H1 (cell line): ENCODE data around the gene PHF24. TPM values are rescaled to one million over a fixed set of nuclear protein-coding genes. Genes with fewer than 3 reads are reported as not detected.

Experiments used
- CTCF ChIA-PET: fragments of 300-600 bp; sonication (Branson Sonifier 250); formaldehyde crosslinking; loops from one replicate; lab custom pipeline; 2021; ENCODE audit not compliant: partially characterized antibody; lab: Charles Lee
- POLR2A ChIA-PET: fragments of 300-600 bp; sonication (Branson Sonifier 250); formaldehyde crosslinking; loops from one replicate; lab custom pipeline; 2021; ENCODE audit warnings: inconsistent platforms; ENCODE audit not compliant: partially characterized antibody; lab: Charles Lee
- DNase-seq, 2 experiments: peaks; one replicate each; pipeline versions ENCODE4 v3.0.0 to v3.0.0-alpha.2; 2010 to 2022; ENCODE audit warnings: low spot score in 2 of 2, low read depth in 1 of 2, mixed read lengths in 1 of 2
- FAIRE-seq: peaks from 2 replicates; lab custom pipeline; 2011; peaks lifted over from hg19 to GRCh38; lab: Jason Lieb, UNC
- H2AFZ ChIP-seq: 2 replicates; pipeline ENCODE4 v1.8.1; 2012; ENCODE audit warnings: low read length, inconsistent platforms
- H2AK5ac ChIP-seq: 2 replicates; pipeline ENCODE4 v1.6.1; 2013; ENCODE audit warnings: low read depth, low read length
- H2BK120ac ChIP-seq: replicated peaks from 2 replicates; pipeline ENCODE3; 2013; ENCODE audit warnings: low read depth, low read length, inconsistent platforms
- H2BK12ac ChIP-seq: 2 replicates; pipeline ENCODE4 v1.6.1; 2013; ENCODE audit warnings: low read depth, low read length
- H2BK15ac ChIP-seq: 2 replicates; pipeline ENCODE4 v1.6.1; 2013; ENCODE audit warnings: low read length
- H2BK20ac ChIP-seq: 2 replicates; pipeline ENCODE4 v1.6.1; 2013; ENCODE audit warnings: low read length
- H2BK5ac ChIP-seq: 2 replicates; pipeline ENCODE4 v1.6.1; 2013; ENCODE audit warnings: low read depth, low read length
- H3K14ac ChIP-seq: 2 replicates; pipeline ENCODE4 v1.6.1; 2013; ENCODE audit warnings: inconsistent platforms; ENCODE audit not compliant: insufficient read length
- H3K18ac ChIP-seq: 2 replicates; pipeline ENCODE4 v1.6.1; 2013; ENCODE audit warnings: low read length; ENCODE audit errors: extremely low read depth
- H3K23ac ChIP-seq: 2 replicates; pipeline ENCODE4 v1.6.1; 2013; ENCODE audit warnings: inconsistent platforms; ENCODE audit not compliant: insufficient read length
- H3K23me2 ChIP-seq: 2 replicates; pipeline ENCODE4 v1.6.1; 2013; ENCODE audit warnings: low read depth, low read length
- H3K27ac ChIP-seq: 2 replicates; pipeline ENCODE4 v1.6.1; 2011; ENCODE audit warnings: low read depth, low read length, inconsistent platforms
- H3K27me3 ChIP-seq, 4 experiments: replicated peaks in 1 of 4; 1 replicate in 1 of 4; 2 replicates in 3 of 4; pipeline versions ENCODE4 v1.6.1 to v1.8.1; 2011 to 2013; ENCODE audit warnings: low read length in 3 of 4, mild to moderate bottlenecking in 3 of 4, inconsistent platforms in 2 of 4, mixed read lengths in 2 of 4, moderate library complexity in 1 of 4; ENCODE audit not compliant: control insufficient read depth in 3 of 4, insufficient read depth in 3 of 4; ENCODE audit errors: extremely low read depth in 1 of 4
- H3K36me3 ChIP-seq, 4 experiments: 2 replicates each; pipeline versions ENCODE4 v1.6.1 to v1.8.1; 2011 to 2013; ENCODE audit warnings: mild to moderate bottlenecking in 4 of 4, low read length in 3 of 4, moderate library complexity in 2 of 4, control low read depth in 1 of 4, inconsistent platforms in 1 of 4; ENCODE audit not compliant: insufficient read depth in 4 of 4, control insufficient read depth in 2 of 4
- H3K4ac ChIP-seq: replicated peaks from 2 replicates; pipeline ENCODE3; 2013; ENCODE audit warnings: low read length, low read depth, mixed read lengths, inconsistent platforms; ENCODE audit not compliant: insufficient read length
- H3K4me1 ChIP-seq, 4 experiments: replicated peaks in 1 of 4; 1 replicate in 1 of 4; 2 replicates in 3 of 4; pipeline versions ENCODE4 v1.6.1 to v1.8.1; 2011 to 2013; ENCODE audit warnings: low read length in 3 of 4, inconsistent platforms in 2 of 4, mixed read lengths in 1 of 4; ENCODE audit not compliant: insufficient read depth in 4 of 4, control insufficient read depth in 3 of 4
- H3K4me2 ChIP-seq, 2 experiments: 2 replicates each; pipeline versions ENCODE4 v1.6.1 to v1.8.1; 2011 to 2013; ENCODE audit warnings: low read depth in 2 of 2, low read length in 2 of 2, control low read depth in 1 of 2, inconsistent platforms in 1 of 2, mild to moderate bottlenecking in 1 of 2; ENCODE audit not compliant: insufficient read depth in 1 of 2
- H3K4me3 ChIP-seq, 4 experiments: fragments of 200-600, 300-600 bp in 1 of 4; sonication (generic), shearing (Covaris generic), sonication (Bioruptor Twin) in 1 of 4; 2 replicates each; pipeline versions ENCODE4 v1.5.1 to v1.8.1; 2011 to 2016; ENCODE audit warnings: low read length in 4 of 4, low read depth in 3 of 4, control low read depth in 2 of 4, inconsistent platforms in 2 of 4, mild to moderate bottlenecking in 2 of 4, mixed read lengths in 1 of 4, moderate library complexity in 1 of 4; ENCODE audit not compliant: insufficient read depth in 2 of 4; ENCODE audit errors: extremely low read depth in 1 of 4
- H3K56ac ChIP-seq: replicated peaks from 2 replicates; pipeline ENCODE3; 2013; ENCODE audit warnings: low read depth, mild to moderate bottlenecking, mixed read lengths, low read length, inconsistent platforms; ENCODE audit not compliant: insufficient read length
- H3K79me1 ChIP-seq: 2 replicates; pipeline ENCODE4 v1.6.1; 2013; ENCODE audit warnings: low read depth, low read length, control low read depth
- H3K79me2 ChIP-seq, 2 experiments: 2 replicates each; pipeline versions ENCODE4 v1.6.1 to v1.8.1; 2012 to 2013; ENCODE audit warnings: low read length in 2 of 2, mild to moderate bottlenecking in 2 of 2, inconsistent platforms in 1 of 2; ENCODE audit not compliant: insufficient read depth in 2 of 2, control insufficient read depth in 1 of 2
- H3K9ac ChIP-seq, 4 experiments: replicated peaks in 1 of 4; 1 replicate in 1 of 4; 2 replicates in 3 of 4; pipeline versions ENCODE4 v1.6.1 to v1.8.1; 2011 to 2013; ENCODE audit warnings: low read depth in 3 of 4, low read length in 3 of 4, control low read depth in 2 of 4, mild to moderate bottlenecking in 2 of 4, moderate library complexity in 2 of 4, inconsistent platforms in 1 of 4; ENCODE audit errors: extremely low read depth in 1 of 4
- H3K9me3 ChIP-seq, 2 experiments: 2 replicates each; pipeline versions ENCODE4 v1.6.1 to v1.8.1; 2012 to 2013; ENCODE audit warnings: mild to moderate bottlenecking in 2 of 2, moderate library complexity in 2 of 2, control low read depth in 1 of 2, inconsistent platforms in 1 of 2, low read depth in 1 of 2, low read length in 1 of 2, mixed read lengths in 1 of 2; ENCODE audit not compliant: insufficient read depth in 2 of 2
- H4K20me1 ChIP-seq, 2 experiments: replicated peaks in 1 of 2; 2 replicates each; pipeline versions ENCODE3 to v1.8.1; 2011 to 2013; ENCODE audit warnings: inconsistent platforms in 2 of 2, low read length in 2 of 2, mild to moderate bottlenecking in 1 of 2; ENCODE audit not compliant: insufficient read depth in 2 of 2, control insufficient read depth in 1 of 2
- H4K5ac ChIP-seq: 2 replicates; pipeline ENCODE4 v1.6.1; 2013; ENCODE audit warnings: low read length, low read depth, mixed read lengths, inconsistent platforms; ENCODE audit not compliant: insufficient read length
- H4K8ac ChIP-seq: 2 replicates; pipeline ENCODE4 v1.8.0; 2013; ENCODE audit warnings: mild to moderate bottlenecking, moderate library complexity, low read length, inconsistent platforms; ENCODE audit not compliant: insufficient read depth; ENCODE audit errors: extremely low read depth
- H4K91ac ChIP-seq: replicated peaks from 2 replicates; pipeline ENCODE3; 2013; ENCODE audit warnings: low read length, mixed read lengths, inconsistent platforms; ENCODE audit not compliant: insufficient read length
- SIX5 ChIP-seq: IDR thresholded peaks from 2 replicates; pipeline ENCODE4 v1.6.1; 2011; ENCODE audit warnings: mild to moderate bottlenecking, low read depth, low read length
- WGBS, 2 experiments: shearing (Covaris generic) in 1 of 2; methylation state at CpG; one replicate each; pipeline versions ENCODE4 v1.1.6 to v1.1.7; 2013 to 2015; ENCODE audit warnings: low lambda C conversion rate in 2 of 2, mixed read lengths in 2 of 2, inconsistent platforms in 1 of 2, low coverage in 1 of 2, missing lambda C conversion rate in 1 of 2; ENCODE audit not compliant: insufficient replicate concordance in 2 of 2, insufficient coverage in 1 of 2, insufficient read length in 1 of 2; ENCODE audit errors: extremely low coverage in 1 of 2, missing lambda C conversion rate in 1 of 2; 5-methylcytosine and 5-hydroxymethylcytosine counted together
- polyA plus RNA-seq, 7 experiments: library from polyadenylated mRNA; depleted of rRNA in 3 of 7; stranded (reverse) in 5 of 7; unstranded in 2 of 7; fragments of >200 nt in 5 of 7; fragments of 200-250 nt in 2 of 7; gene quantifications; 1 replicate in 5 of 7; 2 replicates in 1 of 7; 4 replicates in 1 of 7; pipeline versions ENCODE4 v1.2.1 to v1.2.3, GENCODE V29; 2011 to 2013; ENCODE audit warnings: missing spikeins in 2 of 7, mixed read lengths in 2 of 7
- total RNA-seq: library from RNA; stranded (reverse); fragmentation: NEBNext Ultra II Directional; extraction: Animal tissue kit (Norgen Biotek cat#: 25700); gene quantifications from 2 replicates; pipeline ENCODE4 v1.2.1, GENCODE V29; 2021

PHF24 gene
- total and polyA plus RNA-seq, 2 of the 8 experiments (the other 6 are each of a cell fraction or from before 2014, with no cell fraction given): 0.29 to 0.35 TPM

DNA sequence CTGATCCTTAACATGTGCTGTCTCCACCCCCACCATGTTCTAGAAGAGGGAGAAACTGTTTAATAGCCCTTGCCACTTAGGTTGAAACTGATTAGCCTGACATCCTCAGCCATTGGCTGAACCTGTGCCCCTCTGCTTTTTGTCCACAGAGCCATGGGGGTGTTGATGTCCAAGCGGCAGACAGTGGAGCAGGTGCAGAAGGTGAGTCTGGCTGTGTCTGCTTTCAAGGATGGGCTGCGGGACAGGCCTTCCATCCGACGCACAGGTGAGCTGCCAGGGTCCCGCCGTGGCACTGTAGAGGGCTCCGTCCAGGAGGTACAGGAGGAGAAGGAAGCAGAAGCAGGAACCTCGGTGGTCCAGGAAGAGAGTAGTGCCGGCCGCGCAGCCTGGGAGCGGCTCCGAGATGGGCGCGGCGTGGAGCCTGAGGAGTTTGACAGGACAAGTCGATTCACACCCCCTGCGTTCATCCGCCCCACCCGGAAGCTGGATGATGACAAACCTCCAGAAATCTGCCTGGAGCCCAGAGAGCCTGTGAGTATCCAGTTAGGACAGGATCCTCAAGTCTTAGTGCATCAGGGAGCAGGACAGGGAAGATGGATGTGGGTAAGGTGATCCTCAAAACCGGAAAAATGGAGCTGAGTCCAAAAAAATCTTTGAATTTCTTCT, 13.2 kb downstream of the PHF24 start:
- peaks cover 0 to 5% (median 3%) of the 10 kb centered on the region in 4 experiments; a peak in 5 of 7 replicates for H3K4me1 ChIP-seq
- TF ChIP-seq SIX5: no peak
- H3K79me1 ChIP-seq: no peaks in the 10 kb centered on the region
- H2BK5ac ChIP-seq: no peak overlapping the region
- H3K4me2 ChIP-seq: no peak overlapping the region
- H3K27me3 ChIP-seq: no peaks in the 10 kb centered on the region
- no peak overlapping the region for H3K4me3 ChIP-seq
- no peak overlapping the region for H3K9ac ChIP-seq
- no peak overlapping the region for H3K23ac ChIP-seq
- FAIRE-seq: no peak
- no peak overlapping the region for H3K56ac ChIP-seq
- no peak for DNase-seq
- no peak overlapping the region for H3K4ac ChIP-seq
- no peak overlapping the region for H4K8ac ChIP-seq
- no peaks in the 10 kb centered on the region for H3K79me2 ChIP-seq
- no peak overlapping the region for H2BK20ac ChIP-seq
- no peak overlapping the region for H2AFZ ChIP-seq
- no peak overlapping the region for H3K27ac ChIP-seq
- POLR2A ChIA-PET: interaction anchor here (1.1 kb wide), 1 partner anchor 18 kb away, joined by 4 read pairs; the partner anchor contains the start of gene DNAJB5
- H2AK5ac ChIP-seq: no peak overlapping the region
- no peak overlapping the region for H2BK12ac ChIP-seq
- no peak overlapping the region for H2BK120ac ChIP-seq
- H3K23me2 ChIP-seq: no peaks in the 10 kb centered on the region
- H4K5ac ChIP-seq: no peak overlapping the region
- no peaks in the 10 kb centered on the region for H4K20me1 ChIP-seq
- H3K14ac ChIP-seq: no peak overlapping the region
- CTCF ChIA-PET: interaction anchor here (0.7 to 4.7 kb wide), 6 partner anchors 13 to 423 kb away, joined by 3 to 35 read pairs (median 4); no protein-coding TSS in a partner anchor
- 90% methylated on average over 21 of the region's 21 CpGs; no CpG with 5 or more reads in 1 of the 2 experiments for WGBS, 2 experiments
- no peaks in the 10 kb centered on the region for H3K9me3 ChIP-seq
- H3K18ac ChIP-seq: no peak overlapping the region
- H2BK15ac ChIP-seq: no peak overlapping the region
- no peaks in the 10 kb centered on the region for H3K36me3 ChIP-seq
- no peak overlapping the region for H4K91ac ChIP-seq
